HCEC 1CT (cell line): ENCODE measurements around the gene NKAIN2.
"Not testable (repeated sequence)": the region's sequence is repeated elsewhere in the genome, so short reads cannot be mapped to it uniquely, and the experiment has no call there.

Experiments
- DNase-seq: peaks from one replicate; pipeline ENCODE4 v3.0.0-alpha.2; 2017

The NKAIN2 gene

GRCh38 chr6:124123617-124124209 lies 320.0 kb downstream of the NKAIN2 start:
- DNase-seq: no peak

GRCh38 chr6:124131259-124131658 lies 327.6 kb downstream of the NKAIN2 start:
- no peak for DNase-seq

- DNase-seq: no peak
Measured at GRCh38 chr6:124131779-124132178, 328.1 kb downstream of the NKAIN2 start.

GRCh38 chr6:124132256-124132655 lies 328.6 kb downstream of the NKAIN2 start:
- DNase-seq: no peak

- no peak for DNase-seq
Measured at GRCh38 chr6:124142852-124143251, 339.2 kb downstream of the NKAIN2 start.

GRCh38 chr6:124143435-124143834 lies 339.8 kb downstream of the NKAIN2 start:
- DNase-seq: no peak

GRCh38 chr6:124147621-124148020 lies 344.0 kb downstream of the NKAIN2 start:
- DNase-seq: no peak

GRCh38 chr6:124148236-124148957 lies 344.7 kb downstream of the NKAIN2 start:
- no peak for DNase-seq

- no peak for DNase-seq
Measured at GRCh38 chr6:124149646-124150045, 346.0 kb downstream of the NKAIN2 start.

- DNase-seq: no peak
Measured at GRCh38 chr6:124158024-124158423, 354.4 kb downstream of the NKAIN2 start.

- DNase-seq: no peak
Measured at GRCh38 chr6:124163676-124164075, 360.0 kb downstream of the NKAIN2 start.

- DNase-seq: no peak
Measured at GRCh38 chr6:124164343-124164742, 360.7 kb downstream of the NKAIN2 start.

GRCh38 chr6:124167249-124167648 lies 363.6 kb downstream of the NKAIN2 start:
- DNase-seq: not testable (repeated sequence)

GRCh38 chr6:124190256-124190655 lies 386.6 kb downstream of the NKAIN2 start:
- DNase-seq: no peak

- DNase-seq: no peak
Measured at GRCh38 chr6:124193132-124193531, 389.5 kb downstream of the NKAIN2 start.

GRCh38 chr6:124197148-124197547 lies 393.5 kb downstream of the NKAIN2 start:
- no peak for DNase-seq

GRCh38 chr6:124199286-124199685 lies 395.6 kb downstream of the NKAIN2 start:
- DNase-seq: no peak

- DNase-seq: no peak
Measured at GRCh38 chr6:124200661-124201060, 397.0 kb downstream of the NKAIN2 start.

GRCh38 chr6:124203101-124203811 lies 399.6 kb downstream of the NKAIN2 start:
- DNase-seq: peak; percentile 4

GRCh38 chr6:124203812-124204167 lies 400.1 kb downstream of the NKAIN2 start:
- DNase-seq: peak; percentile 16

- no peak for DNase-seq
Measured at GRCh38 chr6:124205921-124206320, 402.3 kb downstream of the NKAIN2 start.

- peak; percentile 23 for DNase-seq
Measured at GRCh38 chr6:124223611-124224345, 420.1 kb downstream of the NKAIN2 start.

- DNase-seq: no peak
Measured at GRCh38 chr6:124226396-124226795, 422.7 kb downstream of the NKAIN2 start.
